CD14-positive monocyte (primary cell): ENCODE measurements around the gene MICU1. TPM values are rescaled to one million over a fixed set of nuclear protein-coding genes. Genes with fewer than 3 reads are reported as not detected.

ENCODE experiments used
- DNase-seq, 3 donors: peaks; one replicate each; pipeline ENCODE4 v3.0.0-alpha.2; 2011 to 2022
- H2AFZ ChIP-seq: 2 replicates; pipeline ENCODE4 v1.6.0; 2012; ENCODE audit warnings: mild to moderate bottlenecking, low read depth, low read length, inconsistent platforms; ENCODE audit not compliant: insufficient read depth, poor library complexity, severe bottlenecking
- H3K27ac ChIP-seq, 2 donors: 1 replicate in 1 of 2; 2 replicates in 1 of 2; pipeline ENCODE4 v1.5.1; 2012 to 2013; ENCODE audit warnings: low read length in 2 of 2, control low read depth in 1 of 2, inconsistent platforms in 1 of 2, low read depth in 1 of 2, mild to moderate bottlenecking in 1 of 2
- H3K27me3 ChIP-seq, 2 donors: one replicate each; pipeline versions ENCODE4 v1.6.0 to v1.6.1; 2011 to 2013; ENCODE audit warnings: low read length in 2 of 2; ENCODE audit not compliant: control insufficient read depth in 2 of 2, insufficient read depth in 2 of 2
- H3K36me3 ChIP-seq, 2 donors: replicated peaks in 1 of 2; 1 replicate in 1 of 2; 2 replicates in 1 of 2; pipeline versions ENCODE4 v1.5.1 to v1.6.1; 2012 to 2013; ENCODE audit warnings: low read length in 2 of 2, control low read depth in 1 of 2, inconsistent platforms in 1 of 2, mild to moderate bottlenecking in 1 of 2; ENCODE audit not compliant: insufficient read depth in 2 of 2, control insufficient read depth in 1 of 2
- H3K4me1 ChIP-seq, 2 donors: 1 replicate in 1 of 2; 2 replicates in 1 of 2; pipeline versions ENCODE4 v1.5.1 to v1.6.1; 2012 to 2013; ENCODE audit warnings: low read length in 2 of 2, control low read depth in 1 of 2, inconsistent platforms in 1 of 2, mild to moderate bottlenecking in 1 of 2, moderate library complexity in 1 of 2; ENCODE audit not compliant: insufficient read depth in 2 of 2, control insufficient read depth in 1 of 2
- H3K4me2 ChIP-seq: replicated peaks from 2 replicates; pipeline ENCODE3; 2012; ENCODE audit warnings: low read length, moderate library complexity, mild to moderate bottlenecking; ENCODE audit not compliant: poor library complexity, severe bottlenecking; ENCODE audit errors: extremely low read depth
- H3K4me3 ChIP-seq, 3 experiments: fragments of 200-600 bp in 1 of 3; sonication (generic) in 1 of 3; replicated peaks in 1 of 3; 1 replicate in 2 of 3; 2 replicates in 1 of 3; pipeline ENCODE4 v1.5.1; 2011 to 2013; ENCODE audit warnings: low read length in 3 of 3, mild to moderate bottlenecking in 3 of 3, control low read depth in 2 of 3, low read depth in 2 of 3, inconsistent platforms in 1 of 3, moderate library complexity in 1 of 3
- H3K79me2 ChIP-seq: 2 replicates; pipeline ENCODE4 v1.6.0; 2012; ENCODE audit warnings: mild to moderate bottlenecking, control low read depth, inconsistent platforms, low read length, moderate library complexity; ENCODE audit not compliant: insufficient read depth
- H3K9ac ChIP-seq: 2 replicates; pipeline ENCODE4 v1.6.0; 2017; ENCODE audit warnings: low read length, mild to moderate bottlenecking; ENCODE audit not compliant: insufficient read depth, poor library complexity, severe bottlenecking
- H3K9me3 ChIP-seq, 2 donors: replicated peaks in 1 of 2; 1 replicate in 1 of 2; 2 replicates in 1 of 2; pipeline versions ENCODE4 v1.5.1 to v1.6.1; 2012 to 2013; ENCODE audit warnings: low read length in 2 of 2, control low read depth in 1 of 2; ENCODE audit not compliant: control insufficient read depth in 1 of 2, insufficient read depth in 1 of 2
- H4K20me1 ChIP-seq: 2 replicates; pipeline ENCODE4 v1.6.0; 2012; ENCODE audit warnings: mild to moderate bottlenecking, low read length, control low read depth, moderate library complexity; ENCODE audit not compliant: insufficient read depth
- H3K27ac Mint-ChIP-seq, 7 donors: one replicate each; pipeline ENCODE4 v1.8.0; 2020; ENCODE audit warnings: mild to moderate bottlenecking in 7 of 7, mixed read lengths in 7 of 7, moderate library complexity in 6 of 7, inconsistent platforms in 2 of 7
- H3K27me3 Mint-ChIP-seq, 3 donors: one replicate each; pipeline ENCODE4 v1.8.0; 2021 to 2022; ENCODE audit warnings: low read depth in 3 of 3, mild to moderate bottlenecking in 3 of 3, mixed read lengths in 3 of 3, moderate library complexity in 3 of 3, inconsistent platforms in 1 of 3
- H3K36me3 Mint-ChIP-seq, 2 donors: one replicate each; pipeline ENCODE4 v1.8.0; 2020; ENCODE audit warnings: mixed read lengths in 2 of 2, inconsistent platforms in 1 of 2, mild to moderate bottlenecking in 1 of 2
- H3K4me1 Mint-ChIP-seq: one replicate; pipeline ENCODE4 v1.8.0; 2020; ENCODE audit warnings: mild to moderate bottlenecking, mixed read lengths
- H3K4me3 Mint-ChIP-seq, 2 donors: one replicate each; pipeline ENCODE4 v1.8.0; 2020; ENCODE audit warnings: mild to moderate bottlenecking in 2 of 2, mixed read lengths in 2 of 2, moderate library complexity in 1 of 2
- H3K9me3 Mint-ChIP-seq, 7 donors: one replicate each; pipeline ENCODE4 v1.8.0; 2020 to 2022; ENCODE audit warnings: mixed read lengths in 7 of 7, mild to moderate bottlenecking in 6 of 7, moderate library complexity in 6 of 7, inconsistent platforms in 2 of 7
- WGBS: methylation state at CpG from one replicate; pipeline ENCODE4 v1.1.5; 2013; ENCODE audit warnings: missing lambda C conversion rate; ENCODE audit not compliant: insufficient coverage; 5-methylcytosine and 5-hydroxymethylcytosine counted together
- intact Hi-C, 2 donors: fragments of 100-400 bp; cut with micrococcal nuclease; formaldehyde crosslinking; loops; one replicate each; pipeline versions ENCODE4 v1.15.0 to v1.15.1; 2023
- polyA plus RNA-seq, 3 donors: library from polyadenylated mRNA; depleted of rRNA in 1 of 3; unstranded in 2 of 3; stranded (reverse) in 1 of 3; fragments of 300-500 nt in 2 of 3; fragments of >200 nt in 1 of 3; fragmentation: Illumina TruSeq in 2 of 3; gene quantifications; 1 replicate in 2 of 3; 2 replicates in 1 of 3; pipeline ENCODE4 v1.2.3, GENCODE V29; 2012 to 2021
- TF ChIP-seq, protein P1 (sequence below): fragments of 200-600 bp; IDR thresholded peaks from one replicate; pipeline ENCODE4 v1.8.0; 2022; ENCODE audit warnings: antibody characterized with exemption, mild to moderate bottlenecking

The MICU1 gene
- polyA plus RNA-seq, 3 donors: 51.1 to 76.4 (median 51.7) TPM

- WGBS: no CpG with 5 or more reads among the region's 2 CpGs
- peak overlapping the region in 3 of 7 donors; percentile 49 to 65 (median 58) for H3K27ac Mint-ChIP-seq
- DNase-seq: no peak
- Histone ChIP-seq H4K20me1 (no peaks in the 10 kb centered on the region), H2AFZ (no peak overlapping the region), H3K36me3 (peaks cover 14 to 30% of the 10 kb centered on the region in 2 donors), H3K9me3 (peaks cover 16 to 17% of the 10 kb centered on the region in 2 donors), H3K4me1 (peaks cover 38 to 55% of the 10 kb centered on the region in 2 donors), H3K4me3 (peak overlapping the region in 1 of 3 experiments; percentile 18), H3K79me2 (peaks cover 24% of the 10 kb centered on the region), H3K4me2 (no peak overlapping the region), H3K27me3 (no peaks in the 10 kb centered on the region), H3K9ac (no peak overlapping the region), H3K27ac (peak overlapping the region in 1 of 2 donors; percentile 70)
- TF ChIP-seq, protein P1, sequence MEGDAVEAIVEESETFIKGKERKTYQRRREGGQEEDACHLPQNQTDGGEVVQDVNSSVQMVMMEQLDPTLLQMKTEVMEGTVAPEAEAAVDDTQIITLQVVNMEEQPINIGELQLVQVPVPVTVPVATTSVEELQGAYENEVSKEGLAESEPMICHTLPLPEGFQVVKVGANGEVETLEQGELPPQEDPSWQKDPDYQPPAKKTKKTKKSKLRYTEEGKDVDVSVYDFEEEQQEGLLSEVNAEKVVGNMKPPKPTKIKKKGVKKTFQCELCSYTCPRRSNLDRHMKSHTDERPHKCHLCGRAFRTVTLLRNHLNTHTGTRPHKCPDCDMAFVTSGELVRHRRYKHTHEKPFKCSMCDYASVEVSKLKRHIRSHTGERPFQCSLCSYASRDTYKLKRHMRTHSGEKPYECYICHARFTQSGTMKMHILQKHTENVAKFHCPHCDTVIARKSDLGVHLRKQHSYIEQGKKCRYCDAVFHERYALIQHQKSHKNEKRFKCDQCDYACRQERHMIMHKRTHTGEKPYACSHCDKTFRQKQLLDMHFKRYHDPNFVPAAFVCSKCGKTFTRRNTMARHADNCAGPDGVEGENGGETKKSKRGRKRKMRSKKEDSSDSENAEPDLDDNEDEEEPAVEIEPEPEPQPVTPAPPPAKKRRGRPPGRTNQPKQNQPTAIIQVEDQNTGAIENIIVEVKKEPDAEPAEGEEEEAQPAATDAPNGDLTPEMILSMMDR: no peak
- intact Hi-C loops: no loop called here
- H3K27me3 Mint-ChIP-seq: peaks cover 0 to 2% (median 0%) of the 10 kb centered on the region in 3 donors
- H3K4me3 Mint-ChIP-seq: no peak overlapping the region
- peaks cover 3 to 32% (median 18%) of the 10 kb centered on the region in 7 donors for H3K9me3 Mint-ChIP-seq
- peaks cover 33 to 50% of the 10 kb centered on the region in 2 donors for H3K36me3 Mint-ChIP-seq
- H3K4me1 Mint-ChIP-seq: peaks cover 61% of the 10 kb centered on the region
Observed at GRCh38 chr10:72540193-72540807, 85.6 kb downstream of the MICU1 start.

DNA sequence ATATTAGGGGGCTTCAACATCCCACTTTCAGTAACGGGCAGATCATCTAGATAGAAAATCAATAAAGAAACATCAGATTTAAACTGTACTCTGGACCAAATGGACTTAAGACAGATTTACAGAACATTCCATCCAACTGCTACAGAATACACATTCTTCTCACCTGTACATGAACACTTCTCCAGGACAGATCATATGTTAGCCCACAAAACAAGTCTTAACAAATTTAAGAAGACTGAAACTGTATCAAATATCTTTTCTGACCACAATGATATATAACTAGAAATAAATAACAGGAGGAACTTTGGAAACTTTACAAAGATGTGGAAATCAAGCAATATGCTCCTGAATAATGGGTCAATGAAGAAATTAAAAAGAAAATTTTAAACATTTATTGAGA, 86.7 kb downstream of the MICU1 start:
- Histone ChIP-seq H3K4me3 (peak overlapping the region in 1 of 3 experiments; percentile 18), H3K4me2 (peak overlapping the region; percentile 41), H3K4me1 (peaks cover 34 to 47% of the 10 kb centered on the region in 2 donors), H4K20me1 (no peaks in the 10 kb centered on the region), H3K9me3 (peaks cover 16 to 17% of the 10 kb centered on the region in 2 donors), H3K79me2 (peaks cover 24% of the 10 kb centered on the region), H2AFZ (no peak overlapping the region), H3K27ac (peak overlapping the region in 1 of 2 donors; percentile 62), H3K9ac (no peak overlapping the region), H3K36me3 (peaks cover 14 to 30% of the 10 kb centered on the region in 2 donors), H3K27me3 (no peaks in the 10 kb centered on the region)
- intact Hi-C loops: no loop called here
- DNase-seq: no peak
- TF ChIP-seq, protein P1: no peak
- Mint-ChIP-seq H3K27ac (peak overlapping the region in 4 of 7 donors; percentile 48 to 77 (median 54)), H3K4me1 (peaks cover 52% of the 10 kb centered on the region), H3K27me3 (peaks cover 0 to 2% (median 0%) of the 10 kb centered on the region in 3 donors), H3K36me3 (peaks cover 31 to 43% of the 10 kb centered on the region in 2 donors), H3K4me3 (no peak overlapping the region), H3K9me3 (peaks cover 3 to 32% (median 18%) of the 10 kb centered on the region in 7 donors)
- no CpG with 5 or more reads among the region's 1 CpG for WGBS
